Left lung (tissue), 10 donors: Measurements from ENCODE around the gene DBN1. TPM values are rescaled to one million over a fixed set of nuclear protein-coding genes. Genes with fewer than 3 reads are reported as not detected.

Experiments used
- ATAC-seq: fragments of 200-7000 bp; cut with Tn5 transposase; one replicate; pipeline ENCODE4 v1.9.1; 2020; ENCODE audit warnings: moderate library complexity
- DNase-seq, 4 donors: peaks; one replicate each; pipeline ENCODE4 v3.0.0-alpha.2; 2013 to 2020
- H3K27ac ChIP-seq, 2 donors: fragments of 200-600 bp; sonication (generic) in 1 of 2; one replicate each; pipeline versions ENCODE4 v1.5.0 to v1.8.0; 2020 to 2021
- H3K27me3 ChIP-seq, 2 donors: fragments of 200-600 bp; sonication (generic) in 1 of 2; one replicate each; pipeline versions ENCODE4 v1.5.0 to v1.8.0; 2020 to 2021
- H3K36me3 ChIP-seq, 2 donors: fragments of 200-600 bp; sonication (generic) in 1 of 2; one replicate each; pipeline versions ENCODE4 v1.5.0 to v1.8.0; 2020 to 2021
- H3K4me1 ChIP-seq, 2 donors: fragments of 200-600 bp; one replicate each; pipeline ENCODE4 v1.8.0; 2021
- H3K4me3 ChIP-seq, 2 donors: fragments of 200-600 bp; sonication (generic) in 1 of 2; one replicate each; pipeline versions ENCODE4 v1.5.0 to v1.8.0; 2020 to 2021; ENCODE audit warnings: mild to moderate bottlenecking in 1 of 2
- H3K9me3 ChIP-seq, 2 donors: fragments of 200-600 bp; sonication (generic) in 1 of 2; one replicate each; pipeline versions ENCODE4 v1.5.0 to v1.8.0; 2020 to 2021
- CTCF ChIP-seq, 2 donors: fragments of 200-600 bp; sonication (generic) in 1 of 2; IDR thresholded peaks; one replicate each; pipeline versions ENCODE4 v1.5.0 to v1.8.0; 2021; ENCODE audit warnings: antibody characterized with exemption in 2 of 2
- intact Hi-C, 2 donors: fragments of 100-400 bp; cut with DNase I; formaldehyde crosslinking; loops; one replicate each; pipeline versions ENCODE4 v1.11.2 to v1.14.2; 2022
- polyA plus RNA-seq, 6 donors: library from polyadenylated mRNA; unstranded; fragments of 120-200 nt; gene quantifications; one replicate each; pipeline ENCODE4 v1.2.1, GENCODE V29; 2013; ENCODE audit not compliant: insufficient read length in 6 of 6
- total RNA-seq, 2 donors: library from RNA; stranded (reverse); fragmentation: NEBNext Ultra II Directional; extraction: Animal tissue kit (Norgen Biotek cat#: 25700); gene quantifications; one replicate each; pipeline ENCODE4 v1.2.1, GENCODE V29; 2021
- donor health status: DM: no; HTN: yes; CAD: no.
- donor health status: DM: no; HTN: no; CAD: no.

DBN1 gene
- total and polyA plus RNA-seq, 8 donors = 43.2 to 207 (median 148) TPM

GRCh38 chr5:177433658-177434217, 39.7 kb downstream of the DBN1 start:
- H3K27ac ChIP-seq = peak overlapping the region in 1 of 2 donors; percentile 13
- TF ChIP-seq CTCF (IDR thresholded peaks at IDR 0.05) = no peak
- peaks cover 0 to 85% of the 10 kb centered on the region in 2 donors for H3K36me3 ChIP-seq
- no peak overlapping the region for H3K4me3 ChIP-seq
- intact Hi-C loops = no loop called here
- peaks cover 0 to 52% of the 10 kb centered on the region in 2 donors for H3K4me1 ChIP-seq
- no peaks in the 10 kb centered on the region for H3K27me3 ChIP-seq
- ATAC-seq (no peak), DNase-seq (no peak)
- H3K9me3 ChIP-seq = no peaks in the 10 kb centered on the region

GRCh38 chr5:177432839-177433657, 40.4 kb downstream of the DBN1 start:
- no peak for ATAC-seq

GRCh38 chr5:177432143-177432838, 41.1 kb downstream of the DBN1 start:
- no peaks in the 10 kb centered on the region for H3K9me3 ChIP-seq
- TF ChIP-seq CTCF (IDR thresholded peaks at IDR 0.05) = no peak
- peak overlapping the region in 1 of 2 donors; percentile 96 for H3K27ac ChIP-seq
- ATAC-seq (no peak), DNase-seq (no peak)
- peak overlapping the region in 1 of 2 donors; percentile 18 for H3K4me3 ChIP-seq
- peaks cover 0 to 70% of the 10 kb centered on the region in 2 donors for H3K36me3 ChIP-seq
- peaks cover 2 to 66% of the 10 kb centered on the region in 2 donors for H3K4me1 ChIP-seq
- H3K27me3 ChIP-seq = no peaks in the 10 kb centered on the region
- intact Hi-C loops = no loop called here

More at GRCh38 chr5:177432839-177433657, 40.4 kb downstream of the DBN1 start:
- H3K27ac ChIP-seq = peak overlapping the region in 1 of 2 donors; percentile 96
- no peaks in the 10 kb centered on the region for H3K27me3 ChIP-seq
- H3K36me3 ChIP-seq = peaks cover 0 to 78% of the 10 kb centered on the region in 2 donors
- H3K9me3 ChIP-seq = no peaks in the 10 kb centered on the region
- peaks cover 0 to 59% of the 10 kb centered on the region in 2 donors for H3K4me1 ChIP-seq
- intact Hi-C loops = no loop called here
- TF ChIP-seq CTCF (IDR thresholded peaks at IDR 0.05) = no peak
- H3K4me3 ChIP-seq = no peak overlapping the region
- DNase-seq = no peak

GRCh38 chr5:177431317-177432142, 41.9 kb downstream of the DBN1 start:
- Histone ChIP-seq H3K27me3 (no peaks in the 10 kb centered on the region), H3K9me3 (no peaks in the 10 kb centered on the region), H3K4me1 (peaks cover 6 to 69% of the 10 kb centered on the region in 2 donors), H3K36me3 (peaks cover 0 to 63% of the 10 kb centered on the region in 2 donors), H3K27ac (peak overlapping the region; percentile 19 to 96), H3K4me3 (peak overlapping the region in 1 of 2 donors; percentile 18)
- DNase-seq (peak in 2 of 4 donors; percentile 73 to 94), ATAC-seq (no peak)
- TF ChIP-seq CTCF (IDR thresholded peaks at IDR 0.05) = no peak
- intact Hi-C loops = no loop called here
